K562 (cell line): ENCODE data around the gene CLCN6. TPM values are rescaled to one million over a fixed set of nuclear protein-coding genes. Genes with fewer than 3 reads are reported as not detected.

Experiments used
- BCLAF1 ChIP-seq, 2 experiments: fragments of 450-650 bp in 1 of 2; IDR thresholded peaks; 2 replicates each; pipeline ENCODE4 v1.6.1; 2011 to 2017; ENCODE audit warnings: low read depth in 2 of 2, antibody characterized with exemption in 1 of 2, borderline replicate concordance in 1 of 2, low read length in 1 of 2, mild to moderate bottlenecking in 1 of 2, mixed read lengths in 1 of 2; ENCODE audit not compliant: control insufficient read depth in 1 of 2
- CBX8 ChIP-seq: fragments of 200-600 bp; sonication (generic); IDR thresholded peaks from 2 replicates; pipeline ENCODE4 v1.6.1; 2012; ENCODE audit warnings: borderline replicate concordance, mixed run types, low read depth, mild to moderate bottlenecking, moderate library complexity, mixed read lengths, low read length, control low read depth, inconsistent platforms; ENCODE audit not compliant: poor library complexity, severe bottlenecking; ENCODE audit errors: extremely low read depth
- CC2D1A ChIP-seq: fragments of 450-650 bp; IDR thresholded peaks from 2 replicates; pipeline ENCODE4 v1.6.1; 2017; ENCODE audit warnings: mild to moderate bottlenecking
- HMBOX1 ChIP-seq: sonication (generic); IDR thresholded peaks from 2 replicates; pipeline ENCODE4 v1.6.1; 2016
- HMG20B ChIP-seq: fragments of 250-450 bp; sonication (Bioruptor Pico); IDR thresholded peaks from 2 replicates; pipeline ENCODE4 v1.5.0; 2021; ENCODE audit warnings: mild to moderate bottlenecking
- KDM4B ChIP-seq, 2 experiments: fragments of 450-650 bp in 1 of 2; sonication (generic) in 1 of 2; IDR thresholded peaks; 2 replicates each; pipeline ENCODE4 v1.6.1; 2016 to 2017; ENCODE audit warnings: borderline replicate concordance in 2 of 2, antibody characterized with exemption in 1 of 2, low read depth in 1 of 2, mild to moderate bottlenecking in 1 of 2
- KHSRP ChIP-seq: fragments of 450-650 bp; IDR thresholded peaks from 2 replicates; pipeline ENCODE4 v1.6.1; 2017
- KLF16 ChIP-seq: IDR thresholded peaks from 2 replicates; pipeline ENCODE4 v1.6.1; 2016; ENCODE audit warnings: antibody characterized with exemption
- POLR2H ChIP-seq: IDR thresholded peaks from 2 replicates; pipeline ENCODE4 v1.6.1; 2016; ENCODE audit warnings: missing genetic modification characterization, low read depth, mild to moderate bottlenecking, control low read depth, missing compliant biosample characterization, moderate library complexity
- RFX5 ChIP-seq: IDR thresholded peaks from 2 replicates; pipeline ENCODE4 v1.6.1; 2011; ENCODE audit warnings: low read depth, mild to moderate bottlenecking, improper control_type of control experiment, low read length
- SIN3A ChIP-seq, 2 experiments: fragments of 150-350 bp in 1 of 2; IDR thresholded peaks; 2 replicates each; pipeline ENCODE4 v1.6.1; 2011 to 2016; ENCODE audit warnings: borderline replicate concordance in 2 of 2, low read depth in 2 of 2, low read length in 2 of 2, mild to moderate bottlenecking in 2 of 2, moderate library complexity in 2 of 2; ENCODE audit not compliant: control insufficient read depth in 1 of 2
- SRSF9 ChIP-seq: fragments of 200-400 bp; formaldehyde crosslinking; IDR thresholded peaks from 2 replicates; pipeline ENCODE4 v1.6.1; 2017; ENCODE audit warnings: low read depth, low read length, borderline replicate concordance
- WHSC1 ChIP-seq: IDR thresholded peaks from one replicate; pipeline ENCODE4 v1.6.1; 2012; ENCODE audit warnings: low read length, control low read depth, inconsistent platforms
- ZNF324 ChIP-seq: fragments of 250-450 bp; sonication (Bioruptor Pico); IDR thresholded peaks from 2 replicates; pipeline ENCODE4 v1.4.0; 2020; ENCODE audit warnings: mild to moderate bottlenecking
- ZNF445 ChIP-seq: fragments of 250-450 bp; sonication (Bioruptor Pico); IDR thresholded peaks from 2 replicates; pipeline ENCODE4 v1.4.0; 2020; ENCODE audit warnings: low read depth, mild to moderate bottlenecking, moderate library complexity
- polyA plus RNA-seq, 8 experiments: library from polyadenylated mRNA; depleted of rRNA in 4 of 8; stranded (reverse) in 5 of 8; unstranded in 3 of 8; fragments of >200 nt; fragmentation: Nextera tagmentation in 2 of 8; fragmentation: Illumina TruSeq in 1 of 8; extraction: Ambion mirVana in 2 of 8; extraction: Trizol in 1 of 8; gene quantifications; 2 replicates each; pipeline versions ENCODE4 v1.2.1 to v1.2.3, GENCODE V29; 2011 to 2014; ENCODE audit warnings: inconsistent platforms in 1 of 8, missing spikeins in 1 of 8
- total RNA-seq, 7 experiments: library from RNA; depleted of rRNA in 6 of 7; stranded (reverse); fragments of >200 nt in 6 of 7; fragmentation: Illumina TruSeq in 2 of 7; extraction: Trizol in 2 of 7; gene quantifications; 2 replicates each; pipeline versions ENCODE4 v1.2.1 to v1.2.3, GENCODE V29; 2011 to 2021; ENCODE audit warnings: low replicate concordance in 1 of 7
- TF ChIP-seq, protein P1 (sequence below): sonication (generic); formaldehyde crosslinking; IDR thresholded peaks from 2 replicates; pipeline ENCODE4 v1.4.0; 2020; ENCODE audit warnings: mild to moderate bottlenecking, missing genetic modification reagents
- TF ChIP-seq, protein P2 (sequence below): fragments of 450-650 bp; IDR thresholded peaks from 2 replicates; pipeline ENCODE4 v1.7.1; 2018; ENCODE audit warnings: mild to moderate bottlenecking, low read depth; ENCODE audit not compliant: partially characterized antibody

Gene CLCN6
- total and polyA plus RNA-seq, 9 of the 15 experiments (the other 6 are each of a cell fraction or from before 2014, with no cell fraction given), result 2.0 to 21.8 (median 13.6) TPM

DNA sequence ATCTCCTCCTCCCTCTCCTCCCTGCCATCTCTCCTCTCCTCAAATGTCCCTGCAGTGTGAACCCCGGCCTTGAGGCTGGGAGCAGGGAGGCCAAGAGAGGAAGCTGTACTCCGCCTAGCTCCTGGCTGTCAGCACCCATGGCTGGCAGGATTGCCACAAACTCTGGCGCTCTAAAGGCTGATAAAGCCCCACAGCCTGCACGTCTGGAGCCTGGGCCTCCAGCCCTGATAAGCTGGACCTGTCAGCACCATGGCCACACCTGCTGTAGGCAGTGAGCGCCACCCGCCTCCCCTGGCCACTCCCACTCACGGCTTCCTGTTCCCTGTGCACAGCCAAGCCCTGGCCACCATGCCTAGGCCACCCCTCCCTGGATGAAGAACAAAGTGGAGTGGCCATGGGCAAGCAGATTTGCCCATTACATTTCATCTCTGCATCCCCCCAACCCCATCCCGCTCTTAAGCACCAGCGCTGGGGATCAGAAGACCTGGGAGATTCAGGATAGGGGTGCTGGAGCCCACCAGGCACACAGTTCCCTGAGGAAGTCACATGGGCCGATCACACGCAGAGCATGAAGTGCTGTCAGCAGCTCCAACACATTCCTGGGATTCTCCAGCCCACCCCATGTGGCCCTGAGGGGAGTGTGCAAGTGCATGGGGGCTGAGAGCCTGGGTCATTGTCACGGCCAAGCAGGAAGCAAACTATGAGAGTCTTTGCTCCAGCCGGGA, 77.0 kb downstream of the CLCN6 start (continued):
- TF ChIP-seq HMBOX1, result no peak; the same call in 1 of the 2 replicates
- TF ChIP-seq CC2D1A, result peak; percentile 82; the same call in 1 of the 2 replicates
- no peak for TF ChIP-seq ZNF445 (CRISPR knock-in tag)
- TF ChIP-seq, protein P1, sequence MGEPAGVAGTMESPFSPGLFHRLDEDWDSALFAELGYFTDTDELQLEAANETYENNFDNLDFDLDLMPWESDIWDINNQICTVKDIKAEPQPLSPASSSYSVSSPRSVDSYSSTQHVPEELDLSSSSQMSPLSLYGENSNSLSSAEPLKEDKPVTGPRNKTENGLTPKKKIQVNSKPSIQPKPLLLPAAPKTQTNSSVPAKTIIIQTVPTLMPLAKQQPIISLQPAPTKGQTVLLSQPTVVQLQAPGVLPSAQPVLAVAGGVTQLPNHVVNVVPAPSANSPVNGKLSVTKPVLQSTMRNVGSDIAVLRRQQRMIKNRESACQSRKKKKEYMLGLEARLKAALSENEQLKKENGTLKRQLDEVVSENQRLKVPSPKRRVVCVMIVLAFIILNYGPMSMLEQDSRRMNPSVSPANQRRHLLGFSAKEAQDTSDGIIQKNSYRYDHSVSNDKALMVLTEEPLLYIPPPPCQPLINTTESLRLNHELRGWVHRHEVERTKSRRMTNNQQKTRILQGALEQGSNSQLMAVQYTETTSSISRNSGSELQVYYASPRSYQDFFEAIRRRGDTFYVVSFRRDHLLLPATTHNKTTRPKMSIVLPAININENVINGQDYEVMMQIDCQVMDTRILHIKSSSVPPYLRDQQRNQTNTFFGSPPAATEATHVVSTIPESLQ, result no peak
- TF ChIP-seq, protein P2, sequence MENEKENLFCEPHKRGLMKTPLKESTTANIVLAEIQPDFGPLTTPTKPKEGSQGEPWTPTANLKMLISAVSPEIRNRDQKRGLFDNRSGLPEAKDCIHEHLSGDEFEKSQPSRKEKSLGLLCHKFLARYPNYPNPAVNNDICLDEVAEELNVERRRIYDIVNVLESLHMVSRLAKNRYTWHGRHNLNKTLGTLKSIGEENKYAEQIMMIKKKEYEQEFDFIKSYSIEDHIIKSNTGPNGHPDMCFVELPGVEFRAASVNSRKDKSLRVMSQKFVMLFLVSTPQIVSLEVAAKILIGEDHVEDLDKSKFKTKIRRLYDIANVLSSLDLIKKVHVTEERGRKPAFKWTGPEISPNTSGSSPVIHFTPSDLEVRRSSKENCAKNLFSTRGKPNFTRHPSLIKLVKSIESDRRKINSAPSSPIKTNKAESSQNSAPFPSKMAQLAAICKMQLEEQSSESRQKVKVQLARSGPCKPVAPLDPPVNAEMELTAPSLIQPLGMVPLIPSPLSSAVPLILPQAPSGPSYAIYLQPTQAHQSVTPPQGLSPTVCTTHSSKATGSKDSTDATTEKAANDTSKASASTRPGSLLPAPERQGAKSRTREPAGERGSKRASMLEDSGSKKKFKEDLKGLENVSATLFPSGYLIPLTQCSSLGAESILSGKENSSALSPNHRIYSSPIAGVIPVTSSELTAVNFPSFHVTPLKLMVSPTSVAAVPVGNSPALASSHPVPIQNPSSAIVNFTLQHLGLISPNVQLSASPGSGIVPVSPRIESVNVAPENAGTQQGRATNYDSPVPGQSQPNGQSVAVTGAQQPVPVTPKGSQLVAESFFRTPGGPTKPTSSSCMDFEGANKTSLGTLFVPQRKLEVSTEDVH, result no peak
- TF ChIP-seq RFX5, result no peak
- TF ChIP-seq BCLAF1 (IDR thresholded peaks at IDR 0.05; ENCODE audit: borderline replicate concordance in 1 of 2, control insufficient read depth in 1 of 2, low read depth in 2 of 2, low read length in 1 of 2), result peak in 1 of 2 experiments; percentile 77; a peak in 1 of 4 replicates
- TF ChIP-seq ZNF324 (CRISPR knock-in tag), result peak; percentile 36; the same call in 1 of the 2 replicates
- no peak for TF ChIP-seq HMG20B (CRISPR knock-in tag)
- no peak for TF ChIP-seq KHSRP
- TF ChIP-seq POLR2H (tag), result no peak
- TF ChIP-seq WHSC1, result peak; percentile 13
- TF ChIP-seq KDM4B (IDR thresholded peaks at IDR 0.05; ENCODE audit: borderline replicate concordance in 2 of 2, low read depth in 1 of 2), result peak in 1 of 2 experiments; percentile 70; a peak in 1 of 4 replicates
- no peak for TF ChIP-seq SRSF9
- no peak for TF ChIP-seq CBX8
- peak; percentile 97 for TF ChIP-seq KLF16
- TF ChIP-seq SIN3A (IDR thresholded peaks at IDR 0.05; ENCODE audit: borderline replicate concordance in 2 of 2, control insufficient read depth in 1 of 2, low read depth in 2 of 2, low read length in 2 of 2), result peak in 1 of 2 experiments; percentile 70; a peak in 1 of 4 replicates
